Central memory CD8-positive, alpha-beta T cell (primary cell): ENCODE results near the gene BOLA1.
"Not testable (repeated sequence)": the region's sequence is repeated elsewhere in the genome, so short reads cannot be mapped to it uniquely, and the experiment has no call there.

Experiments used
- ATAC-seq: fragments of 150-1000 bp; cut with Tn5 transposase; replicated peaks from 2 replicates; pipeline ENCODE4 v1.10.0; 2022; ENCODE audit warnings: mild to moderate bottlenecking, moderate FRiP score, moderate number of reproducible peaks; ENCODE audit not compliant: poor library complexity, severe bottlenecking; ENCODE audit errors: extremely low read depth
- DNase-seq, 2 donors: peaks; one replicate each; pipeline ENCODE4 v3.0.0; 2021; ENCODE audit warnings: low spot score in 2 of 2
- H3K27ac Mint-ChIP-seq: one replicate; pipeline ENCODE4 v1.8.0; 2022; ENCODE audit warnings: low read depth, mild to moderate bottlenecking, moderate library complexity, mixed read lengths
- H3K27me3 Mint-ChIP-seq: one replicate; pipeline ENCODE4 v1.8.0; 2022; ENCODE audit warnings: mixed read lengths
- H3K36me3 Mint-ChIP-seq: one replicate; pipeline ENCODE4 v1.8.0; 2022; ENCODE audit warnings: mild to moderate bottlenecking, moderate library complexity, mixed read lengths; ENCODE audit not compliant: insufficient read depth
- H3K4me1 Mint-ChIP-seq: one replicate; pipeline ENCODE4 v1.8.0; 2022; ENCODE audit warnings: mixed read lengths
- H3K4me3 Mint-ChIP-seq: one replicate; pipeline ENCODE4 v1.8.0; 2022; ENCODE audit warnings: mild to moderate bottlenecking, moderate library complexity, mixed read lengths
- H3K9me3 Mint-ChIP-seq: one replicate; pipeline ENCODE4 v1.8.0; 2022; ENCODE audit warnings: mixed read lengths

Gene BOLA1

DNA sequence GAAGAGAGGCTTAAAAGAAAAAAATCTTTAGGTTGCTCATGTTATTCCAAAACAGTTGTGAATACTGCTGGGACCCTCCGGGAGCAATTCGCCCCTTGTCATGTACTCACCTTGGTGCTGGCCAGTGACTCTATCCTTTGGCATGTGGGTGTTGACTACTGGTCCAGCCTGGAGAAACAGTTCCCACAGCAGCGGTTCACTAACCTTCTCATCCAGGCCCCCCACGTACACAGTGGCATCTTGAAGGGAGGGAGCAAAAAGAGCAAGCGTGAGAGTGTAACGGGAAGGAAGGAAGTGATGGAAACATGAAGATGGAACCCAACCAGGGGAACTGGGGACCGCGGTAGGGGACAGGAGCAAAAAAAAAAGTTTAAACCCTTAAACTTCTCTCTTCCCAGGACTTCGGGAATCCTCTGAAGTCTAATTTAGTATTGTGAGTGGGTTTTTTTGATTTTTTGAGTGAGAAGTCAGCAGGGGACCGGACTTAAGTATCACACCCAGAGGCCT, 27.7 kb downstream of the BOLA1 start:
- Mint-ChIP-seq H3K4me3 (peak overlapping the region; percentile 96), H3K27ac (peak overlapping the region; percentile 93), H3K9me3 (no peaks in the 10 kb centered on the region), H3K27me3 (peaks cover 14% of the 10 kb centered on the region), H3K36me3 (peaks cover 30% of the 10 kb centered on the region), H3K4me1 (peaks cover 49% of the 10 kb centered on the region)
- DNase-seq (no peak), ATAC-seq (no peak)

DNA sequence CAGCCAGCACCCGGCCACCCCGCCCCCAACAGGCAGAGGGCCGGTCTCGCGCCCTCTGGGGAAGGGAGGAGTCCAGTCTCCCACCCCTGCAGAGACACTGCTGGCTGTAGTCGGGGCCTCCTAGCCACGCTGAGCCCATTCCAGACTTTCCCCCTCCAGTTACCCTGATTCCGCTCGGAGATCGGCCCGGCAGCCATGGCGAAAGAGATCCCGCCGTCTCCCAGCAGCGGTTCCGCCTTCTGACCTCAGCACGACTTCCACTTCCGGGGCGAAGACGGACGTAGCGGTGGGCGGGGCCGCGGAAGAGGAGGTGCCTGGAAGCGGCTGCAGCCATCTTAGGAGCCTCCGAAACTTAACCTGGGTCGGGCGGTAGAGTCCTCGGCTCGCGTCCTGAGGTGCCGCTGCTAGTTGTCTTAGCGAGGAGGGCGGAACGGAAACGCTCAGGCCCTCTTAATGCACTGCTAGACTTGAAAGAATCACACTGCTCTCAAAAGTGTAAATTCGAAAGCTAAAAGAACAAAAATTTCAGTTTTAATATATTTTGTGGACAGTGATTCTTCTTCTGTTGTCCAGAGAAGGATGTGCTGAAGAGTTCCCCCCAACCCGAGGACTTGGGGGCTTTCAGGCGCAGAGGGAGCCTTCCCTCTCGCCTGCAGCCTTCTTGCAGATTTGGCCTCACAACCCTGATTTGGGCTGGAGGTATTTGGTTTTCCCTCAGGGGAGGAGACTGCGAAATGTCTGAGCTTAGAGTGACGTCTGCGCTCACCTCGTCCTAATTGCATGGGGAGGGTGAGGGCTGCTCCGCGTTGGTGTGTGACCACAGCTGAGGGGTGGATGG, 28.4 kb downstream of the BOLA1 start, which contains the start of gene SF3B4:
Gene SF3B4 (minus strand): TSS at position 241 of the 838 bp plus-strand sequence. CDS start 44 bp downstream, at position 197.
- Mint-ChIP-seq H3K27me3 (peaks cover 16% of the 10 kb centered on the region), H3K4me1 (peaks cover 49% of the 10 kb centered on the region), H3K4me3 (peak within 1 kb of the TSS; percentile 96), H3K9me3 (no peaks in the 10 kb centered on the region), H3K27ac (peak within 1 kb of the TSS; percentile 93), H3K36me3 (peaks cover 30% of the 10 kb centered on the region)
- ATAC-seq (peak; percentile 94), DNase-seq (peak; percentile 88 to 94)

DNA sequence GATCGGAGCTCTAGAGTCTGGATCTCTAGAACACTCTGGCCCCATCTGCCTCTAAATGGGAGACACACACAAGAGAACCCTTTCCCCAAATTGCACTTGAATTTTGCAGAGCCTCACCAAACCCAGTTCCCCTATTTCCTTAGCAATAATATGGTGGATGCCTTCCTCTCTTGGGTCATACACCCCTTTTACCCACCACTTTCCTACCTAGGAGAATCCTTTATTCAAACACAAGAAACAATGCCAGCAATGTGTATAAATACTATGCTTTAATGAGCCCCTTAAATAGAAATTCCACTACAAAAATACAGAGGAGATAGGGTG, 29.0 kb downstream of the BOLA1 start:
- peaks cover 45% of the 10 kb centered on the region for H3K4me1 Mint-ChIP-seq
- no peaks in the 10 kb centered on the region for H3K9me3 Mint-ChIP-seq
- peaks cover 27% of the 10 kb centered on the region for H3K36me3 Mint-ChIP-seq
- H3K27ac Mint-ChIP-seq = peak overlapping the region; percentile 93
- H3K27me3 Mint-ChIP-seq = peaks cover 20% of the 10 kb centered on the region
- peak overlapping the region; percentile 96 for H3K4me3 Mint-ChIP-seq
- ATAC-seq (no peak), DNase-seq (no peak)

DNA sequence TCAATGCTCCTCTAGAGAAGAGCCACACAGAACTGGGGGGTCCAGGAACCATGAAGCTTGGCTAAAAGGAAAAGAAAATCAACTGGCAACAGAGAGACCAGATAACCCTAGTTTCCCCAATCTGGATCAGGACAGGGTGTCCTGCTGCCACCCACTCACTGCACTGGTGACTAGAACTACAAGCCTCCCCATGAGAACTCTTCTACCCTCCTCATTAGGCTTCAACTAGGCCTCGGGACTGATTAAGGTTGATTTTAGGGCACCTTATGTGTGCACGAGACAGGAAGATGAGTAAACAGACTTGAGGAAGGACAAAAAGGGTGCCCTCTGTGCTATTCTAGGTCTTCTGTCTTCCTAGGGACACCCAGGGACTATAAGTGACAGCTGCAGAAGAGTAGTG, 30.5 kb downstream of the BOLA1 start:
- H3K4me3 Mint-ChIP-seq = no peak overlapping the region
- H3K9me3 Mint-ChIP-seq = no peaks in the 10 kb centered on the region
- peaks cover 20% of the 10 kb centered on the region for H3K36me3 Mint-ChIP-seq
- no peak for DNase-seq
- ATAC-seq = no peak
- H3K4me1 Mint-ChIP-seq = peaks cover 31% of the 10 kb centered on the region
- peak overlapping the region; percentile 93 for H3K27ac Mint-ChIP-seq
- H3K27me3 Mint-ChIP-seq = peaks cover 29% of the 10 kb centered on the region

DNA sequence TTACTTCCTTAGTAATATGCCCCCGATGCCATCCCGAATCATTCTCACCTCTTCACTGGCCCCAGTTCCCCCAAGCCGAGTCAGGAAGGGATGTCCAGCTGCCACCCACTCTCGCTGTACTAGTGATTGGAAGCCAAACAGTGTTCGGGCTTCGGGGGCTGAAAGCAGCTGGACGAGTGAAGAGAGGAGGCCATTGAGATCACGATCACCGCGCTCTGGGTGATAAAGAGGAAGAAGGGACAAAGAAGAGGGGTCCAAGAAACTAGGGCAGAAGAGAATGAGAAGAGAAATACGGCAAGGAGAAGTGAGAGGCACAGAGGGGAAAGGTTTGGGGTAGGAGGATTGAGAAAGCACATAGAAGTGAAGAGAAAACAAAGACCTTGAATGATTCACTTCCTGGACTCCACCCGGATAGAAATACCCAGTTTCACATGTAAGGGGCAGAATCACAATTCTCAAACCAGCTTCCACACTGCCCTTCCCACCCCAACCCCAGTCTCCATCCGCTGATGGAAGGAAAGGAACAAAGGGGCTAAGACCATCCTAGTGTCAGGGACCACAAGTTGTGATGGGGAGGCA, 31.9 kb downstream of the BOLA1 start:
- no peak overlapping the region for H3K27ac Mint-ChIP-seq
- H3K9me3 Mint-ChIP-seq = no peaks in the 10 kb centered on the region
- H3K27me3 Mint-ChIP-seq = peaks cover 29% of the 10 kb centered on the region
- H3K4me3 Mint-ChIP-seq = no peak overlapping the region
- ATAC-seq (no peak), DNase-seq (no peak)
- H3K4me1 Mint-ChIP-seq = peaks cover 17% of the 10 kb centered on the region
- H3K36me3 Mint-ChIP-seq = peaks cover 6% of the 10 kb centered on the region

DNA sequence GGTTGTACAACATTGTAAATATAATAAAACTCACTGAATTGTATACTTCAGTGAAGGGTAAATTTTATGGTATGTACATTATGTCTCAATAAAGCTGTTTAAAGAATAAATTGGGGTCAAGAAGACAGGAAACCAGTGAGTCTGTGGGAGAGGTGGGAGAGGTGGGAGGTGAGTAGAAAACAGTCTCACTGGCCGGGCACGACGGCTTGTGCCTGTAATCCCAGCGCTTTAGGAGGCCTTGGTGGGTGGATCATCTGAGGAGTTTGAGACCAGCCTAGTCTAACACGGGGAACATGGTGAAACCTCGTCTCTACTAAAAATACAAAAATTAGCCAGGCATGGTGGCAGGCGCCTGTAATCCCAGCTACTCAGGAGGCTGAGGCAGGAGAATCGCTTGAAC, 33.1 kb downstream of the BOLA1 start:
- DNase-seq (no peak), ATAC-seq (no peak)
- Mint-ChIP-seq H3K4me3 (no peak overlapping the region), H3K9me3 (no peaks in the 10 kb centered on the region), H3K27me3 (peaks cover 29% of the 10 kb centered on the region), H3K36me3 (peaks cover 6% of the 10 kb centered on the region), H3K4me1 (peaks cover 12% of the 10 kb centered on the region), H3K27ac (no peak overlapping the region)

DNA sequence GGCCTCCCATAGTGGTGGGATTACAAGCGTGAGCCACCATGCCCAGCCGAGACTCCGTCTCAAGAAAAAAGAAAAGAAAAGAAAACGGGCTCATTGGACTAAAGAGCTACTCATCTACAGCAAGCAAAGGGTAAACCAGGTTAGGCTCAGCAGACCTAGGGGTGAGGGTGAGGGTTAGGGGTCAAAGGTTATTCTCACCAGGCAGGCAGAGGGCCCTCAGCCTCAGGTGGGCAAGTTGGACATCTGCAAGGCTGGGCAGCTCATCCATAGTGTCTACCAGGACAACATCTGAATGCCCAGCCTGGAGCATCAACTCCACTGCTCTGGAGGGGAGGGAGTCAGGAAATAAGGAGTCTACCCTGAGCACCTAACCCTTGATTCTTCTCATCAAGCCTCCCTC, 33.8 kb downstream of the BOLA1 start:
- H3K9me3 Mint-ChIP-seq = no peaks in the 10 kb centered on the region
- peaks cover 3% of the 10 kb centered on the region for H3K36me3 Mint-ChIP-seq
- H3K4me1 Mint-ChIP-seq = peaks cover 5% of the 10 kb centered on the region
- H3K27me3 Mint-ChIP-seq = peaks cover 29% of the 10 kb centered on the region
- H3K4me3 Mint-ChIP-seq = no peak overlapping the region
- ATAC-seq (no peak), DNase-seq (no peak)
- no peak overlapping the region for H3K27ac Mint-ChIP-seq

DNA sequence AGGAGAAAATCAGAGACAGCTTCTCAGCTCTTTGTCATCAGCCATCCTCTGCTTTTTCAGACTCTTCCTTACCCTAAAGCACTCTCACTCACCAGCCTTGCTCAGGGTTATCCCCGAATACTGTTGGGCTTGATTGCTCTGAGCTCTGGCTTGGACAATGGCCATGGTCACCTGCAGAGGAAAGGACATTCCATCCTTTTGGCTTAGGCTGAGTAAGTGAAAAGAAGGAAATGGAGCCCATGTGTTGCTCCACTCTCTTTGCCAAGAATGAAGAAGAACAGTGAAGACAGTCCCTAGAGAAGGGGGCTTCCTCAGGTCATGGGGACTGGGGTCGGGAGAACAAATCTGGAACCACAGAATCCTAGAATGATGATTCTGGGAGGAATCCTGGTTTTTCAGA, 35.0 kb downstream of the BOLA1 start:
- Mint-ChIP-seq H3K27me3 (peaks cover 29% of the 10 kb centered on the region), H3K4me1 (peaks cover 6% of the 10 kb centered on the region), H3K36me3 (peaks cover 5% of the 10 kb centered on the region), H3K4me3 (no peak overlapping the region), H3K9me3 (no peaks in the 10 kb centered on the region), H3K27ac (no peak overlapping the region)
- no peak for ATAC-seq
- no peak for DNase-seq

DNA sequence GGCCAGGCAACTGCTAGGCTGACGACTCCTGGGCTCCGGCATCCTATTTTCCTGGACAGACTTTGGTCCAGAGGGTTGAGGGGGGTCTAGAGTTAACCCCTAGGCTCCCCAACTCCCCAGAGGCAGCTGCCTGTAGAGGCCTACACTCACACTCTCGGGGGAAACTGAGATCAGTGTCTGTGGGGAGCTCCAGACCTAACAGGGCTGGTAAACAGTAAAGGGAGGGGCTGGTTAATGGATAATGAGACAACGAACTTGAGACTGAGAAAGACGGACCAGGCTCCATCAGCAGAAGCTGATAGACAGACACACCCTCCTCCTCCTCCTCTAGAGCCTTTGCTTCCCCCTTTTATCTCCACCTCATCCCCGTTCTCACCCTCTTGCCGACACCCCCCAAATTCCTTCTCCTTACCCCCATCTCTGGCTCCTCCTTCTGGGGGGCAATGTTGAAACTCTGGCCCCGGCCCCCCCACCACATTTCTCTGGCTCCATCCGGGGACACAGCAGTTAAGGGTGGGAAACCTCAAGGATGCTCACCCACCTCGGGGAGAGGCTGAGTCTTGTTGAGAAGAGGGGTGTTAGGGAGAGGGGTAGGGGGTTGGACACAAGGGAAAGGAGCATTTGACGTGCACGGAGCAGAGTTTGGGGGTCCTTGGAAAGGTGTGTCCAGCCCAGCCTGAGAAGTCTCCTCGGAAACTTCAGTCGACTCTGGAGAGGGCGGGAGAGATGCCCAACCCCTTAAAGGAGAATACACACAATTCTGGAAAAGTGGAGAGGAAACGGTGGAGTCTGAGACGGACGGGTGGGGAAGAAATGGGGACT, 37.0 kb downstream of the BOLA1 start, which contains the start of gene MTMR11:
Gene MTMR11 (minus strand): TSS at position 710 of the 822 bp plus-strand sequence. CDS start 232 bp downstream, at position 478.
- no peaks in the 10 kb centered on the region for H3K9me3 Mint-ChIP-seq
- DNase-seq = no peak
- H3K4me3 Mint-ChIP-seq = no peak within 1 kb of the TSS
- no peak for ATAC-seq
- H3K36me3 Mint-ChIP-seq = peaks cover 5% of the 10 kb centered on the region
- H3K27me3 Mint-ChIP-seq = peaks cover 23% of the 10 kb centered on the region
- H3K27ac Mint-ChIP-seq = no peak within 1 kb of the TSS
- H3K4me1 Mint-ChIP-seq = peaks cover 6% of the 10 kb centered on the region

DNA sequence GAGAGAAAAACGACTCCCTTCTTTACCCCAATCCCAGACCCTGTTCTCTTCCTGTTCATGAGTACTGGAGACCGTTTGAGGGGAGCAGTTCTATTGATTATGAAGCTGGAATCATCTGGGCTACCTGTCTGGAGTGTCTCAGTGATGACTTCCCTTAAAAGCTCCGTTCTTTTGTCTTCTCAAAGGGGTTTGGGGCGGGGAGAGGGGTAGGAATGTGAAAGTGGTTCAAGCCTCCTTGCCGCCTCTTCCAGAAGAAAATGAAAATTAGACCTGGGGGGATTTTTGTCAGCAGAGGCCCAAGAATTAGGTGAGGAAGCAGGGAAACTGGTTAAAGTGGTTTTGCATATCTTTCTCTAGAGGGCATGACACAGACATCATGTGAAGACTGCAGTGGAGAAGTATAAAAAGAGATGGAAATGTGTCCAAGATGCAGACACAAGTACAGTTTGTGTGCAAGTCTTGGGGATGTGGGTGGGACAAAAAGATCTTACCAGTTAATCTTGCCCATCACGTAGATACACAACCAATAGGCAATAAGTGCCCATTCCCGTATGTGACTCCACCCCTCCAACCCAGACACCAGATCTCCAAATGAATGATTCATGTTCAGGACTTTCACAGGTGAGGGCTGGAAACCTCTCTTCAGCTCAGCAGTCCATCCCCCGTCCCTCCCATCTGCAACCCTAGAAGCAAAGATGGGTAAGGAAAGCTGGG, 37.8 kb downstream of the BOLA1 start:
- H3K4me3 Mint-ChIP-seq = no peak overlapping the region
- DNase-seq = no peak
- H3K36me3 Mint-ChIP-seq = peaks cover 5% of the 10 kb centered on the region
- H3K4me1 Mint-ChIP-seq = peaks cover 6% of the 10 kb centered on the region
- H3K27ac Mint-ChIP-seq = no peak overlapping the region
- H3K9me3 Mint-ChIP-seq = no peaks in the 10 kb centered on the region
- no peak for ATAC-seq
- H3K27me3 Mint-ChIP-seq = peaks cover 15% of the 10 kb centered on the region

DNA sequence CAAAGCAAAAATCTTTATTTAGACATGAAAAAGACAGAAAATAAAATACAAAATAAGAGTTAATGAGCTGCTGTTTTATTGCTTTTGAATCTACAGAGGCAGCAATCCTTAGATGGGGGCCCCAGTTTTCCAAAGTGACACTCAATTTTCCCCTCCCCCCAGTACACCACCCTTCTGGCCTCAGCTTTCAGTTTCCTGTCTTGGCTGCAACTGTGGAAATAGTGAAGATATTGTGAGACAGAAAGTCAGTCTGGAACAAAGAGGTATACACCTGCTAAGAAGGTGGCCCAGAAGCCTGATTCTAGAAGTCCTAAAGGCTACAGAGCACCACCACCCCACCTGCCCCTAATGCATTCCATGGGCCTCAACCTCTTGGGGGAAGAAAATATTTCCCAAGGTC, 38.4 kb downstream of the BOLA1 start:
- Mint-ChIP-seq H3K27me3 (peaks cover 13% of the 10 kb centered on the region), H3K36me3 (peaks cover 5% of the 10 kb centered on the region), H3K9me3 (no peaks in the 10 kb centered on the region), H3K4me1 (peaks cover 6% of the 10 kb centered on the region), H3K4me3 (no peak overlapping the region), H3K27ac (no peak overlapping the region)
- ATAC-seq (no peak), DNase-seq (no peak)

DNA sequence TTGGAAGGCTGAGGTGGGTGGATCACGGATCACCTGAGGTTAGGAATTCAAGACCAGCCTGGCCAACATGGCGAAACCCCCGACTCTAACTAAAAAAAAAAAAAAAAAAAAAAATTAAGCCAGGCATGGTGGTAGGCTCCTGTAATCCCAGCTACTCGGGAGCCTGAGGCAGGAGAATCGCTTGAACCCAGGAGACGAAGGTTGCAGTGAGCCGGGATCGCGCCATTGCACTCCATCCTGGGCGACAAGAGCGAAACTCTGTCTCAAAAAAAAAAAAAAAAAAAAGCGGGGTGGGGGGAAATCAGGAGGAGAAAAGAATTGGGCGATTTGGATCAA, 39.3 kb downstream of the BOLA1 start:
- H3K27me3 Mint-ChIP-seq, H3K36me3 Mint-ChIP-seq: not testable (repeated sequence)

More for the DNA sequence above, 39.3 kb downstream of the BOLA1 start:
- not testable (repeated sequence) for H3K9me3 Mint-ChIP-seq, H3K27ac Mint-ChIP-seq, H3K4me1 Mint-ChIP-seq, H3K4me3 Mint-ChIP-seq, DNase-seq, ATAC-seq
